ENCODE data around the gene ZNG1F.
"Not testable (repeated sequence)": the region's sequence is repeated elsewhere in the genome, so short reads cannot be mapped to it uniquely, and the experiment has no call there.

The ZNG1F gene

GRCh38 chr9:41189217-41189616 lies at the start of gene ZNG1F:
TSS of gene ZNG1F (minus strand) at chr9:41189317. CDS start at chr9:41189258, 59 bp downstream.
- not testable (repeated sequence) for DNase-seq

- peak; percentile 7 for DNase-seq
Observed at GRCh38 chr9:41237110-41237749, 48.1 kb upstream of the ZNG1F start.

- DNase-seq: not testable (repeated sequence)
Observed at GRCh38 chr9:41236486-41237109, 47.5 kb upstream of the ZNG1F start.

- DNase-seq: peak; percentile 1
Observed at GRCh38 chr9:41234811-41235805, 46.0 kb upstream of the ZNG1F start.

- not testable (repeated sequence) for DNase-seq
Observed at GRCh38 chr9:41234221-41234620, 45.1 kb upstream of the ZNG1F start.

- peak; percentile 1 for DNase-seq
Observed at GRCh38 chr9:41232326-41232725, 43.2 kb upstream of the ZNG1F start.

- peak; percentile 2 for DNase-seq
Observed at GRCh38 chr9:41230418-41230817, 41.3 kb upstream of the ZNG1F start.

GRCh38 chr9:41229408-41230401 lies 40.6 kb upstream of the ZNG1F start:
- peak; percentile 18 for DNase-seq

- DNase-seq: not testable (repeated sequence)
Observed at GRCh38 chr9:41219831-41220230, 30.7 kb upstream of the ZNG1F start.

- DNase-seq: not testable (repeated sequence)
Observed at GRCh38 chr9:41188439-41188838, 678 bp downstream of the ZNG1F start.

GRCh38 chr9:41174994-41175393 lies 14.1 kb downstream of the ZNG1F start:
- DNase-seq: not testable (repeated sequence)

GRCh38 chr9:41150116-41150515 lies 39.0 kb downstream of the ZNG1F start:
- DNase-seq: not testable (repeated sequence)

- DNase-seq: not testable (repeated sequence)
Observed at GRCh38 chr9:41141878-41142277, 47.2 kb downstream of the ZNG1F start.

GRCh38 chr9:41128581-41128980 lies 60.5 kb downstream of the ZNG1F start, which contains the start of gene FOXD4L6:
TSS of gene FOXD4L6 (minus strand) at chr9:41128681. CDS start at chr9:41128383, 298 bp downstream.
- DNase-seq: not testable (repeated sequence)

GRCh38 chr9:41126746-41127446 lies 62.2 kb downstream of the ZNG1F start:
- not testable (repeated sequence) for DNase-seq

- DNase-seq: not testable (repeated sequence)
Observed at GRCh38 chr9:41125936-41126335, 63.2 kb downstream of the ZNG1F start.

GRCh38 chr9:41125109-41125658 lies 63.9 kb downstream of the ZNG1F start:
- not testable (repeated sequence) for DNase-seq

- not testable (repeated sequence) for DNase-seq
Observed at GRCh38 chr9:41124250-41125108, 64.6 kb downstream of the ZNG1F start.

GRCh38 chr9:41123812-41124211 lies 65.3 kb downstream of the ZNG1F start:
- DNase-seq: not testable (repeated sequence)

- DNase-seq: not testable (repeated sequence)
Observed at GRCh38 chr9:41123396-41123795, 65.7 kb downstream of the ZNG1F start.

Data from EL (cell line).